Activated CD4-positive, alpha-beta T cell treated with anti-CD3 and anti-CD28 coated beads, Interleukin-2, amount 50 U/mL, for 24 hours (primary cell): ENCODE data around the gene MATR3.
A peak's percentile ranks its signal among the peaks of the same experiment; 100 is the strongest.
"Not testable (repeated sequence)": the region's sequence is repeated elsewhere in the genome, so short reads cannot be mapped to it uniquely, and the experiment has no call there.

Experiments used
- DNase-seq, 2 donors: peaks; one replicate each; pipeline ENCODE4 v3.0.0-alpha.2; 2020; ENCODE audit warnings: low read depth in 1 of 2, low spot score in 1 of 2

The MATR3 gene

GRCh38 chr5:139293507-139294373, at the start of gene MATR3:
Gene MATR3 (plus strand): TSS chr5:139293740. CDS start chr5:139307416, 13,676 bp downstream.
- DNase-seq: peak; percentile 83 to 90

GRCh38 chr5:139245637-139246339, 47.8 kb upstream of the MATR3 start:
- no peak for DNase-seq

DNA sequence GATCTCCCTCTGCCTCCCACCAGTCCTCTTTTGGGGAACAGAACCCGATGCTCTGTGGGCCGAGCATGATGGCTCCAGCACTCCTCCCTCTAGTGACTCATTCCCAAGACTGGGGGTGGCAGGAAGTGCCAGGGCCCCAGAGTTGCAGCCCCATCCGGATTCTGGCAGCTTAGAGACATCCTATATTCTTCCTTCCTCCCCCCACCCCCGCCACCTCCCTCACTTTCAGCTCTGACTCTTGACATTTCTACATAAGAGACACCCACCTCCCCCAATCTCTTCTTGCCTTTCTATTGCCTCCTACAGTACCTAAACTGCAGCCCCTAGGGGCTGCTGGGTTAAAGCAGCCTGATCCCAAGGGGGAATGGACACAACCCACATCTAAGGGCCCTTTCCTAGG, 47.1 kb upstream of the MATR3 start:
- DNase-seq: peak; percentile 17 to 49

GRCh38 chr5:139248826-139249453, 44.6 kb upstream of the MATR3 start:
- no peak for DNase-seq

DNA sequence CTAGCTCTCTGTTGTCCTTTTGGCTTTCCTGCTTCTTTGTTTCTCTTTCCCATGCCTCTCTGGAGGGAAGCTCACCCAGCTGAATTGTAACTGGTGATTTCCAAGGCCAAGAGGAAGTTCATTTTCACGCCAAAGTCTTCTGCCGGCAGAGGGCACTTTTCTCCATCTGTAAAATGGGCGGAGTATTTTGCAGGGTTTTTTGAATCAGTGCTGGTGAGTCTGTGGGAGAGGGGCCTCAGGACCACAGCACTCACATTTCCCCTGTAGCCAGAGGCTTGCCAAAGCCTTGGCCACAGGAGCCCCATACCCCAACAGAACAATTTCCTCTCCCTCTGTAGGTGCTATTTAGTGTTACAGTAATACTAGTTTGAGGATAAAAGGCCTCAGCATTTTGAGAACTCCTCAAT, 42.3 kb upstream of the MATR3 start:
- DNase-seq: no peak

GRCh38 chr5:139251695-139252288, 41.7 kb upstream of the MATR3 start:
- no peak for DNase-seq

DNA sequence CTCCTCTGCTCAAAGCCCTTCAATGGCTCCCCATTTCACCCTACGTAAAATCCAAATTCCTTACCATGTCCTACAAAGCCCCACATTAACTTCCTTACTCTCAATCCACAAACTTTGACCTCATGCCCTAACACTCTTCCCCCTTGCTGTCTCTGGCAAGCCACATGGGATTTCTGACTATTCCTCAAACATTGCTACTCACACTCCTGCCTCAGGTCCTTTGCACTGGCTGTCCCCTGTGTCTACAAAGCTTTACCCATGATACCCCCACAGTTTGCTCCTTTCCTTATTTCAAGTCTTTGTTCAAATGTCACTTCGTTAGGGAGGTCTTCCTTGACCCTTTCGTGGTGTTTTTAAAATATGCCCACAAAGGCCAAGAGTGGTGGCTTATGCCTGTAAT, 40.4 kb upstream of the MATR3 start:
- no peak for DNase-seq

GRCh38 chr5:139256820-139257219, 36.7 kb upstream of the MATR3 start:
- no peak for DNase-seq

- DNase-seq: no peak
Observed at GRCh38 chr5:139262059-139262741, 31.3 kb upstream of the MATR3 start.

GRCh38 chr5:139262742-139263445, 30.6 kb upstream of the MATR3 start:
- DNase-seq: peak; percentile 37 to 65

- DNase-seq: no peak
Observed at GRCh38 chr5:139263536-139263935, 30.0 kb upstream of the MATR3 start.

GRCh38 chr5:139263946-139264345, 29.6 kb upstream of the MATR3 start:
- no peak for DNase-seq

DNA sequence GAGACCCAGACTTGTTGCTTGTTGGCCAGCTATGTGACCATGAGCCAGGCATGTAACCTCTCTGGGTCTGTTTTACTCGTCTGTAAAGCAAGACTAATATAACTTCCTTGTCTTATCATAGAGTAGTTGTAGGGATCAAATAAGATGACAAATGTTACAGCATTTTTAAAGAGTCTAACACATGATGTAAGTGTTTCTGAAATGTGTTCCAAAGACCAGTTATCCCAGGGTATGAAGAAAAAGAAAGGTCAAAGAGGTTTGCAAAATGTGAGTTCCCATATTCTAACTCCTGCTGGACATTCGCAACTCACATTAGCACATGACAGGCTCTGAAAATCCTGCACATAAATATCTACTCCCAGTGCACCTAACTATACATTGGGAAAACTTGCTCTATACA, 28.5 kb upstream of the MATR3 start:
- no peak for DNase-seq

DNA sequence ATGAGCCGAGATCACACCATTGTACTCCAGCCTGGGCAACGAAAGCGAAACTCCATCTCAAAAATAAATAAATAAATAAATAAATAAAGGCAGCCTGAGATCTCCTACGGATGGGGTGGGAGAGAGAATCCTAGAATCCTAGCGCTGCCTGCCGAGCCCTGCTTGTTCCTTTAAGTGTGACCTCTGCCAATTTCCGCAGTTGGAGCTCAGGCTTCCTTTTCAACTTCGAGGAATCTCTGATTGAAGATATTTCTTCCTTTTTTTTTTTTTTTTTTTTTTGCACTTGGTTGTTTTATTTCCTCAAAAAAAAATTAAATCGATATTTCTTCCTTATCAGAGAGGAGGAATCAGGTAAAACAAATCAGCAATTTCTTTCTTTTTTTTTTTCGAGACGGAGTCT, 27.3 kb upstream of the MATR3 start:
- DNase-seq: no peak

- no peak for DNase-seq
Observed at GRCh38 chr5:139267481-139267880, 26.1 kb upstream of the MATR3 start.

- no peak for DNase-seq
Observed at GRCh38 chr5:139268364-139269202, 25.0 kb upstream of the MATR3 start.

GRCh38 chr5:139270718-139271117, 22.8 kb upstream of the MATR3 start:
- DNase-seq: not testable (repeated sequence)

- DNase-seq: no peak
Observed at GRCh38 chr5:139271201-139272027, 22.1 kb upstream of the MATR3 start.
